Body of pancreas (tissue), 4 donors: ENCODE results near the gene RAVER1. TPM values are rescaled to one million over a fixed set of nuclear protein-coding genes. Genes with fewer than 3 reads are reported as not detected.

Source experiments
- ATAC-seq: fragments of 150-250 bp; one replicate; pipeline ENCODE4 v1.9.1; 2016
- DNase-seq, 4 donors: peaks; one replicate each; pipeline ENCODE4 v3.0.0-alpha.2; 2019
- H3K27ac ChIP-seq, 4 donors: fragments of 200-600 bp; sonication (generic); 1 replicate in 3 of 4; 2 replicates in 1 of 4; pipeline versions ENCODE4 v1.5.1 to v1.6.1; 2016 to 2019; ENCODE audit warnings: mild to moderate bottlenecking in 1 of 4, mixed read lengths in 1 of 4, moderate library complexity in 1 of 4
- H3K27me3 ChIP-seq, 2 donors: fragments of 200-600 bp; sonication (generic); one replicate each; pipeline ENCODE4 v1.6.0; 2016; ENCODE audit warnings: mild to moderate bottlenecking in 1 of 2
- H3K36me3 ChIP-seq, 2 donors: fragments of 200-600 bp; sonication (generic); replicated peaks in 1 of 2; 2 replicates each; pipeline ENCODE4 v1.5.1; 2016; ENCODE audit warnings: low read depth in 2 of 2; ENCODE audit not compliant: insufficient read depth in 1 of 2
- H3K4me1 ChIP-seq: fragments of 200-600 bp; sonication (generic); one replicate; pipeline ENCODE4 v1.6.0; 2016
- H3K4me3 ChIP-seq, 2 donors: fragments of 200-600 bp; sonication (generic); 1 replicate in 1 of 2; 2 replicates in 1 of 2; pipeline ENCODE4 v1.5.1; 2016 to 2019
- H3K9me3 ChIP-seq, 3 donors: fragments of 200-600 bp; sonication (generic); 1 replicate in 2 of 3; 2 replicates in 1 of 3; pipeline ENCODE4 v1.5.1; 2016
- POLR2A ChIP-seq, 3 donors: fragments of 450-650 bp; IDR thresholded peaks; one replicate each; pipeline ENCODE4 v1.6.1; 2016; ENCODE audit warnings: antibody characterized with exemption in 3 of 3, mild to moderate bottlenecking in 2 of 3
- WGBS, 2 donors: methylation state at CpG; one replicate each; pipeline ENCODE4 v1.1.5; 2017; 5-methylcytosine and 5-hydroxymethylcytosine counted together
- intact Hi-C: fragments of 100-400 bp; cut with DNase I; formaldehyde crosslinking; loops from one replicate; pipeline ENCODE4 v1.15.1; 2023
- total RNA-seq, 2 donors: library from RNA; depleted of rRNA; stranded (reverse); fragments of >200 nt; gene quantifications; one replicate each; pipeline ENCODE4 v1.1.0, GENCODE V29; 2016
- TF ChIP-seq, protein P1 (sequence below), 7 experiments: fragments of 450-650 bp in 4 of 7; fragments of 200-600 bp in 3 of 7; sonication (generic) in 3 of 7; IDR thresholded peaks; one replicate each; pipeline ENCODE4 v1.5.1; 2016 to 2019; ENCODE audit warnings: antibody characterized with exemption in 7 of 7

RAVER1 gene
- total RNA-seq, 2 donors from 2014 or later: 9.9 to 30.7 TPM

DNA sequence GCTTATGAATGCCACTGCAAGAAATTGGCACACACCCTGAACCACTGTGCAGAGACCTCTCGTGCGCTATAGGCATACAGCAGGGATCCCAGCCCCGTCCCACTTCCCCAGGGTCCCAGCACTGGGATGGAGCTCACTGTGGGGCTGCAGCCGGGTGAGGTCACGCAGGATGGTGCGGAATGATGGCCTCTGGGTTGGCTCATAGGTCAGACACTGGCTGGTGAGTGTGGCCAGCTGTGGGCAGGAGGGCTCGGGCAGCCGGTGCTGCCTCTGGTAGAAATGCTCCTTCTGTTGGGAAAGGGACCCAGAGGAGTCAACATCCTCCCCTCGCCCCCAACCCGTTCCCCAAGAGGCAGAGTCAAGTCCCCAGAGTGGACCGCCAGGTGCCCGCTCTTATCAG is 23.1 kb upstream of the RAVER1 start:
- Histone ChIP-seq H3K36me3 (peaks cover 0 to 16% of the 10 kb centered on the region in 2 donors), H3K9me3 (no peaks in the 10 kb centered on the region), H3K27ac (no peak overlapping the region), H3K4me3 (no peak overlapping the region), H3K27me3 (no peaks in the 10 kb centered on the region), H3K4me1 (no peaks in the 10 kb centered on the region)
- DNase-seq (no peak), ATAC-seq (no peak)
- 91% methylated on average over 12 of the region's 12 CpGs; no CpG with 5 or more reads in 1 of the 2 donors for WGBS, 2 donors
- TF ChIP-seq, protein P1, sequence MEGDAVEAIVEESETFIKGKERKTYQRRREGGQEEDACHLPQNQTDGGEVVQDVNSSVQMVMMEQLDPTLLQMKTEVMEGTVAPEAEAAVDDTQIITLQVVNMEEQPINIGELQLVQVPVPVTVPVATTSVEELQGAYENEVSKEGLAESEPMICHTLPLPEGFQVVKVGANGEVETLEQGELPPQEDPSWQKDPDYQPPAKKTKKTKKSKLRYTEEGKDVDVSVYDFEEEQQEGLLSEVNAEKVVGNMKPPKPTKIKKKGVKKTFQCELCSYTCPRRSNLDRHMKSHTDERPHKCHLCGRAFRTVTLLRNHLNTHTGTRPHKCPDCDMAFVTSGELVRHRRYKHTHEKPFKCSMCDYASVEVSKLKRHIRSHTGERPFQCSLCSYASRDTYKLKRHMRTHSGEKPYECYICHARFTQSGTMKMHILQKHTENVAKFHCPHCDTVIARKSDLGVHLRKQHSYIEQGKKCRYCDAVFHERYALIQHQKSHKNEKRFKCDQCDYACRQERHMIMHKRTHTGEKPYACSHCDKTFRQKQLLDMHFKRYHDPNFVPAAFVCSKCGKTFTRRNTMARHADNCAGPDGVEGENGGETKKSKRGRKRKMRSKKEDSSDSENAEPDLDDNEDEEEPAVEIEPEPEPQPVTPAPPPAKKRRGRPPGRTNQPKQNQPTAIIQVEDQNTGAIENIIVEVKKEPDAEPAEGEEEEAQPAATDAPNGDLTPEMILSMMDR (IDR thresholded peaks at IDR 0.05): no peak
- TF ChIP-seq POLR2A (IDR thresholded peaks at IDR 0.05): no peak
- intact Hi-C loops: no loop called here

DNA sequence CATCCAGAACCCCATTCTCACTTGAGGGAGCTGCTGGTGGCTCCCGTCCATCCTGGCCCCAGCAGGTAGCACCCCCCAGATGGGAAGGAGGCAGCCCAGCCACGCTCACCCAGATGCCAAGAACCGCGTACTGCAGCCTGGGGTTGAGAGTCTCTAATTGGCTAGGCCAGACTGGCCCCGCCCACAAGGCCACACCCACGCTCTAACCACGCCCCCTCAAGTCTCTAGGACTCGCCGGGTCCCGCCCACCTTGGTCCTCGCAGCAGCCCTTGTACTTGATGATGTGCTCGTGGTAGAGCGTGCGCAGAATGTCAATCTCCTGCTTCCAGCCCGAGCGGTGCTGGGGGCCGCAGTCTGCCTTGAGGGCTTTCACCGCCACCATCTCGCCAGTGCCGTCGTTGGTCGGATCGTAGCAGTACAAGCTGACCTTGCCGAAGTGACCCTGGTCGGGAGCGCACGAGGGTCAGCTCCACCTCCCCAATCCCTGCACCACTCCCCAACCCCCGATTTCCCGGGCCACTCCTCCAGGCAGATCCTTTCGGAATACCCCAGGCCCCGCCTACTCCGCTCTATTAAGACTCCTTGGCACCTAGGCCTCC is 20.6 kb upstream of the RAVER1 start:
- no peaks in the 10 kb centered on the region for H3K27me3 ChIP-seq
- no peak for ATAC-seq
- H3K27ac ChIP-seq: no peak overlapping the region
- no peak overlapping the region for H3K4me3 ChIP-seq
- peak; percentile 26 to 37 (median 28) for DNase-seq
- TF ChIP-seq POLR2A (IDR thresholded peaks at IDR 0.05): no peak
- TF ChIP-seq, protein P1 (IDR thresholded peaks at IDR 0.05): no peak
- intact Hi-C loops: no loop called here
- H3K9me3 ChIP-seq: no peaks in the 10 kb centered on the region
- peaks cover 3 to 9% of the 10 kb centered on the region in 2 donors for H3K36me3 ChIP-seq
- no peaks in the 10 kb centered on the region for H3K4me1 ChIP-seq
- 85 to 87% methylated on average over 10 to 32 of the region's 32 CpGs for WGBS, 2 donors

DNA sequence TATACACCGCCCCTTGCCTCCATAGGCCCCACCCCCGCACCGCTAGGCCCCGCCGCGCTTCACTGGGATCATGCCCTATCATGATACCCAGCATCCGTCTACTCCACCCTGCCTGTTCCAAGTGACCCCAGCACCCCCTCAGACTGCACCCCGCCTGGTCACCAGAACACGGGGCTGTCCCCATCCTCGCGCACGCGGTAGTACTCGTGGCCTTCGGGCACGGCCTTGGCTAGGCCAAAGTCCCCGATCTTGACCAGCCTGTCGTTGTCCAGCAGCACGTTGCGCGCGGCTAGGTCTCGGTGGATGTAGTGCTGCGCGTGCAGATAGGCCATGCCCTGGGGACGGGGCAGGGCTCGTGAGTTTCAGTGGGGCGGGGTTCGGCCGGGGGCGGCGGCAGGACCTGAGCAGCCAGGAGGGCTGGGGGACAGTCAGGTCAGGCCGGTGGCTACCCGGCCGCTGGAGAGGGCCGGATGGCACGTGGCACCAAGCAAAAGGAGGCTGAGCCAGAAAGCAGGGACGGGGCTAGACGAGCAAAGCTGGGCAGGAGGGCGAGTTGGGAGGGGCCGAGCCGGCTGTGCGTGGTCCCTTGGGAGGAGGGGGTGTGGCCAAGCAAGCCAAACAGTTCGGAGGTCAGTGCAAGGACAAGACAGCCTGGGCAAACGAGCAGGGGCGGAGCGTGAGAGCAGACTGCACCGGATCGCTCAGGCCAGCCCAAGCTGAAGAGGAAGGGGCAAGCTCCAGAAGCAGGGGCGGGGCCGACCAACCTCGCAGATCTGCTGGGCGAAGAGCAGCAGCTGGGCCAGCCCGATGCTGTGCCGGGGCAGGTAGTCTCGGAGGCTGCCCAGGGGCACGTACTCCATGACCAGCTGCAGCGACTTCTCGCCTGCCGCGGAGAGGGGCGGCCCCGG is 19.7 kb upstream of the RAVER1 start:
- H3K4me3 ChIP-seq: no peak overlapping the region
- TF ChIP-seq, protein P1 (IDR thresholded peaks at IDR 0.05): no peak
- no peak for TF ChIP-seq POLR2A (IDR thresholded peaks at IDR 0.05)
- DNase-seq: peak in 3 of 4 donors; percentile 17 to 35 (median 28)
- no peaks in the 10 kb centered on the region for H3K9me3 ChIP-seq
- WGBS, 2 donors: 88 to 92% methylated on average over 43 to 56 of the region's 63 CpGs
- H3K27ac ChIP-seq: no peak overlapping the region
- no peaks in the 10 kb centered on the region for H3K4me1 ChIP-seq
- peak; percentile 37 for ATAC-seq
- no peaks in the 10 kb centered on the region for H3K27me3 ChIP-seq
- peaks cover 3 to 9% of the 10 kb centered on the region in 2 donors for H3K36me3 ChIP-seq
- intact Hi-C loops: no loop called here

DNA sequence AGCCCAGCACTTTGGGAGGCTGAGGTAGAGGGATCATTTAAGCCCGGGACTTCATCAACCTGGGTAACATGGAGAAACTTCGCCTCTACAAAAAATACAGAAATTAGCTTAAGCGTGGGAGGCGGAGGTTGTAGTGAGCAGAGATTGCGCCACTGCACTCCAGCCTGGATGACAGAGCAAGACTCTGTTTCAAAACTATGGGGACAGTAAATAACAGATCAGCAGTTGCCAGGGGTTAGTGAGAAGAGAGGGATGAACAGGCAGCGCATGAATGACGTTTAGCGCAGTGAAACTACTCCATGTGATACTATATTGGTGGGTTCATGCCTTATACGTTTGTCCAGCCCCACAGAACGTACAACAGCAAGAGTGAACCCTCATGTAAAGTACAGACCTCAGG is 13.2 kb upstream of the RAVER1 start:
- intact Hi-C loops: no loop called here
- H3K9me3 ChIP-seq: no peaks in the 10 kb centered on the region
- peak in 1 of 3 donors; percentile 19 for TF ChIP-seq POLR2A (IDR thresholded peaks at IDR 0.05)
- TF ChIP-seq, protein P1 (IDR thresholded peaks at IDR 0.05): no peak
- H3K4me1 ChIP-seq: no peaks in the 10 kb centered on the region
- H3K36me3 ChIP-seq: peaks cover 0 to 3% of the 10 kb centered on the region in 2 donors
- H3K4me3 ChIP-seq: no peak overlapping the region
- DNase-seq: peak in 2 of 4 donors; percentile 28 to 68
- peak overlapping the region in 1 of 4 donors; percentile 58 for H3K27ac ChIP-seq
- WGBS, 2 donors: 58 to 66% methylated on average over 10 of the region's 10 CpGs
- H3K27me3 ChIP-seq: no peaks in the 10 kb centered on the region
- ATAC-seq: peak; percentile 45
